GF-D8 (cell line): ENCODE measurements around the gene ANKLE1.
A peak's percentile ranks its signal among the peaks of the same experiment; 100 is the strongest.

Experiments
- DNase-seq: peaks from one replicate; lab custom pipeline; 2025; lab: John Stamatoyannopoulos, UW

Gene ANKLE1

GRCh38 chr19:17281391-17282304, at the start of gene ANKLE1:
ANKLE1 (plus strand) TSS chr19:17281901; CDS start chr19:17281921, 20 bp downstream.
- DNase-seq = peak; percentile 77

- no peak for DNase-seq
Measured at GRCh38 chr19:17232258-17232657, 49.4 kb upstream of the ANKLE1 start.

GRCh38 chr19:17234911-17235299, 46.8 kb upstream of the ANKLE1 start:
- DNase-seq = no peak

- peak; percentile 40 for DNase-seq
Measured at GRCh38 chr19:17235300-17235970, 46.3 kb upstream of the ANKLE1 start.

GRCh38 chr19:17235971-17236777, 45.5 kb upstream of the ANKLE1 start:
- no peak for DNase-seq

- DNase-seq = no peak
Measured at GRCh38 chr19:17236811-17237543, 44.7 kb upstream of the ANKLE1 start.

- DNase-seq = no peak
Measured at GRCh38 chr19:17237747-17238706, 43.7 kb upstream of the ANKLE1 start.

GRCh38 chr19:17240062-17240752, 41.5 kb upstream of the ANKLE1 start:
- no peak for DNase-seq

- DNase-seq = no peak
Measured at GRCh38 chr19:17240826-17241399, 40.8 kb upstream of the ANKLE1 start.

- no peak for DNase-seq
Measured at GRCh38 chr19:17242431-17243208, 39.1 kb upstream of the ANKLE1 start.

GRCh38 chr19:17243211-17243829, 38.4 kb upstream of the ANKLE1 start:
- no peak for DNase-seq

- DNase-seq = no peak
Measured at GRCh38 chr19:17243830-17244617, 37.7 kb upstream of the ANKLE1 start.

- DNase-seq = no peak
Measured at GRCh38 chr19:17244618-17245534, 36.8 kb upstream of the ANKLE1 start.

- DNase-seq = no peak
Measured at GRCh38 chr19:17245535-17245984, 36.1 kb upstream of the ANKLE1 start, which contains the start of gene NR2F6. NR2F6 (minus strand) TSS chr19:17245919; CDS start chr19:17245220, 699 bp downstream.

- no peak for DNase-seq
Measured at GRCh38 chr19:17246681-17247425, 34.8 kb upstream of the ANKLE1 start.
